Measurements from ENCODE around the gene GNA14.
"Not testable (repeated sequence)": the region's sequence is repeated elsewhere in the genome, so short reads cannot be mapped to it uniquely, and the experiment has no call there.

The GNA14 gene

DNA sequence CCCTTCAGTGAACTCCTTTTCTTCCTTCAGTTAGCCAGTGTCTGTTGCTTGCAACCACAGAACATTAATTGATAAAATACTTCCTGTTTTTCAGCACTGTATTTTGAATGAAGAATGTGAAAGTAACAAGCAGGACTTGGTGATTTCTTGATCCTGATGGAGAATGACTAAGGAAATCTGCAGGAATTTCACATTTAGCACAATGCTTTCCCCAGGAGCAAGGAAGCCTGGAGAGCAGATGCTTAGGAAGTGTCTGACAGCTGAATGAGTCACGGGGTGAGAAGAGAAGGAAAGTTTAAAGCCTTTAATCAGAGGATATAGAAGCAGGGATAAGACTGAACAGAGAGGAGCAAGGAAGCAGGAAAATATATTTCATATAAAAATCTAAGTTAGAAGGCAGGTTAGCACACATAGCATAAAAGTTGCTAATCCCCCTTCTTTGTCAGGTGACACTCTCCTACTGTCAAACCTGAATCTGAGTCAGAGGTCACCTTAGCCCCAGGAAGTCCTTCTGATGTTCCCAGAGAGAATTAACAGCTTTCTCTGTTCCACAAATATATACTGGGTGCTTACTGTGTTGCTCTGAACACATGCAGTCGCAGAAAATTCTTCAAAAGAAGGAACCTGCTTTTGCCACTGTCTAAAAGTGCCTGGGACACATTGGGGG, 59.7 kb downstream of the GNA14 start:
- no peak for DNase-seq (ENCODE audit: low read depth)

DNA sequence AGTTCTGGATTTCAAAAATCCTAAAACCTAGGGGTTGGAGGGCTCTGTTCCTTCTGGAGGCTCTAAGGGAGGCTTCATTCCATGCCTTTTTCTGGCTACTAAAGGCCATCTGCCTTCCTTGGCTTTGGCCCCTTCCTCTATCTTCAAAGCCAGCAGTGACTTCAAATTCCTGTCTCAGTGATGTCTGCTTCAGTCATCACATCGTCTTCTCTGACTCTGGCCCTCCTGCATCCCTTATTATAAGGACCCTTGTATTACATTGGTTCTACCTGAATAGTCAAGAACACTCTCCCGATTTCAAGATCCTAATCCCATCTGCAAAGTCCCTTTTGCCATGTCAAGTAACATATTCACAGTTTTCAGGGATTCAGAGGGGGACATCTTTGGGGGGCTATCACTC, 60.3 kb downstream of the GNA14 start:
- no peak for DNase-seq (ENCODE audit: low read depth)

DNA sequence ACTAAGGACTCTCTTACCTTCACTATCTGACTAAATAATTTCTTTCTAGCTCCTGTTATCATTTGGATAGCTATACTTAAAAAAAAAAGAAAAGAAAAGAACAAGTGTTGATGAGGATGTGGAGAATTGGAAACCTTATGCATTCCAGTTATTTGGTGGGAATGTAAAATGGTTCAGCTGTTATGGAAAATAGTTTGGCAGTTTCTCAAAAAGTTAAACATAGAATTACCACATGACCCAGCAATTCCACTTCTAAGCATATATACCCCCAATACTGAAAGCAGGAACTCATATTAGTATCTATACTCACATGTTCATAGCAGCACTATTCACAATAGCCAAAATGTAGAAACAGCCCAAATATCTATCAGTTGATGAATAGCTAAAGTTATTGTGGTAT, 61.1 kb downstream of the GNA14 start:
- DNase-seq (ENCODE audit: low read depth), result no peak

DNA sequence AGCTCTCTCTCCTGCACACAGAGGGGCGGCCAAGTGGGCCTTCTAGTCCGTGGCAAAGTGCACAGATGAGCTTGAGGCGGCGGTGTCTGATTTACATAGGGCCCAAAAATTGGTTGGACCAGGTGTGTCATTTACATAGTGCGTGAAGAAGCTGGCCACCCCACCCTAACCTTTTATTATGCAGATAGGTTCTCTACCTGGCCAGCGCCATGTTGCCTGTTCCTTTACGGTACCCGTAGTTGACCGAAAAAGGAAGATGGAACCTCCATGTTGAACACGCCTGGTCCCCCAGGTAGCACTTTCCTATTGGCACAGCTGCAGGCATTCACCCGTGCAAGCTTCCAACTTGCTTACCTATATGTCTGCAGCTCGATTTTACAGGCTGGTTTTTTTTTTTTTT, 61.5 kb downstream of the GNA14 start:
- DNase-seq (ENCODE audit: low read depth), result no peak

DNA sequence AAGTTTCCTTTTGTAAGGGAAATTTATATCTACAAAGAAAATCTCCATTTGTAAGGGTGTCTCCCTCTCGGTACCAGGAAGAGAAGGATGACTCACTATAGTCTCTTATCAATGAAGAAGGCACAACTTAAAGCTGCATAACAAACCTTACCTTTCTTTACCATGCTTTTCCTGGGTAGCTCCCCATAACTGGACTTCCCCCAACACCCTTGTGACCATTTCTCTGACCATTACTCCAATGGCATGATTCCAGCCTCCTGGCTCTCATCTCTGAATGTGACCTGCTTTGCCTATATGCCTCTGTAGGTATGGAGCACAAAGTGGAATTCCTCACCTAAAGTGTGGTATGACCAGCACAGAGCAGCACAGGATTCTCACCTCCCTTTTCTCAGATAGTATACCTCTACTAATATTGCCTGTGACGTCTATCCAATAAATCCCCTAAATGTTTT, 62.8 kb downstream of the GNA14 start:
- DNase-seq (ENCODE audit: low read depth), result no peak

DNA sequence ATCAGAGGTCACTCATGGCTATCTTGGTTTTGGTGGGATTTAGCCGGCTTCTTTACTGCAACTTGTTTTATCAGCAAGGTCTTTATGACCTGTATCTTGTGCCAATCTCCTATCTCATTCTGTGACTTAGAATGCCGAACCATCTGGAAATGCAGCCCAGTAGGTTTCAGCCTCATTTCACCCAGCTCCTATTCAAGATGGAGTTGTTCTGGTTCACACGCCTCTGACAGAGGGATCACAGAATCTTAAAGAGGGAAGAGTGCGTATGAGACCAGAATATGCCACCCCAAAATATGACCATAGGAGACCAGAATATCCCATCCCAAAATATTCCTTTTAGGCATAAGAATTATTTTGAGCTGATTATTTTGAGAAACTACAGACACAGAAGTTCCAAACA, 63.2 kb downstream of the GNA14 start:
- DNase-seq (ENCODE audit: low read depth), result not testable (repeated sequence)

DNA sequence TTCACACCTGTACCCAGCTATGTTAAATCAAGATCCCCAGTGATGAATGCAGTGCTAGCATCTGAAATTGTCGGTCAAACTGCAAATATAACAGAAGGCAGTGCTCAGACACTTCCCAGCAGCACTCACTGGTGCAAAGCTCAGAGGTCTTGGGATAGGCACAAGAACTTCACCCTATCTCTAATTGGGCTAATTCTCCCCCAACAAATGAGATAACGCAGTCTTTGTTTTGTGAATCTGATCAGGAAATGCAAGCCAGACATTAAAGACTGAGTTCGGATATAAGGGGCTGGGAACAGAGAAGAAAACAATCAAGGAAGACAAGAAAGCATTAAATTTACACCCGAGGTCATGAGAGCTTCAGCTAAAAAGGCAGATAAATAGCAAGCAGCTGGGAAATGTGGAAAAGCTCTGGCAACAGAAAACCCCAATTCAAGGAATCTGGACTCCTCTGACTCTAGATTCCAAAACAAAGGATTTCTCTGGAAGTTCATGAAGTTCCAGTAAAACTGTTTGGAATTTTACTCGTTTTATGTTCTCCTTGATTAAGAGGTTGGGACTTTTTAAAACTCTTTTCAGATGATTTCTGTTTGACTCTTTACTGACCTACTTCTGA, 65.1 kb downstream of the GNA14 start:
- DNase-seq (ENCODE audit: low read depth), result no peak

DNA sequence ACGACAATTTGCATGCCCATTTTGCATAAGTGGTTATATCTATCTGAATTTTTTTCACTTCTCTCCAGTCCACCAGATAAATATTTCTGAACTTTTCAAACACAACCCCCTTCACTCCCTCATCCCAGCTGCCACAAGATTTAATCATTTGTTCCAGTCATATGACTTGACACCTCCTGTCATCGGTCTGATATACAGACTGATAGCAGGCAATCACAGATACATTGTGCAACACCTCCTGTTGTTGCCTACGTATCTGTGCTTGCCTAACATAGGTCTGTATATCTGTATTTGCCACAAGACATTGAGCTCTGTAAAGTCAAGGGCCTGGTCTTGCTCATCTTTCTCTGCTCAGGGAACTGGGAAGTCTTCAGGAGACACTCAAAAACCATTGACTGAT, 65.6 kb downstream of the GNA14 start:
- DNase-seq (ENCODE audit: low read depth), result no peak

DNA sequence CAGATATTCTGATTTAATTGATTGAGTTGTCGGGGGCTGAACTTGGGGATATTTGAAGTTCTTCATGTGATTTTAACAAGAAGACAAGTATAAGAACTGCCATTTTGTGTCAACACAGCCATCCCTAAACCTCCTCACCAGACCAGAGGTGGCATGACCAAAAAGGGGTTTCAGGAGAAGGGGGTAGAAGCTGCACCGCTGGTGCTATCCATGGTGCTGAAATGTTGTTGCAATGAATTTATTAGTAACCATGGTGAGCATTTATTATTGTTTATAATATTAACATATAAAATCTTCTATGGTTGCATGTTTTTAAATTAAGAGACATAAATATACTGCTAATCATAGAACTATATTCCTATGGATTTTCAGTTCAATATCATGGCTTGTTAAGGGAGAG, 72.3 kb downstream of the GNA14 start:
- no peak for DNase-seq (ENCODE audit: low read depth)

DNA sequence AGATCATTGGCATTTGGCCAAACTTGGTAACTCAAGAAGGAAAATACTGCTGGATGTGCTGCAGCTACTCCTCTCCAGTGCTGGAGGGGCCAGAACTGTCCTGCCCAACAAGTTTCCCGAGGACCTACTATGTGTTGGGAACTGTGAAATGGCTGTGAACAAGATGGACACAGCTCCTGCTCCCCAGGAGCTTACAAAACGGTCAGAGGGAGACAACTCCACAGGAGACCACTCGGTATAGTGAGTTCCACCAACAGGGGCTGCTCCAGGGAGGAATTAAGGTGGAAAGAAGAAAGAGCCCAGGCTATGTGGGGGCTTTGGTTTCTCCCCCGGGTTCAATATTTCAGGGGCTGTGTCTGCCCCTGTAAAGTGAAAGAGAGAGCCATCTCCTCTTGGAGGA, 78.8 kb downstream of the GNA14 start:
- DNase-seq (ENCODE audit: low read depth), result no peak

DNA sequence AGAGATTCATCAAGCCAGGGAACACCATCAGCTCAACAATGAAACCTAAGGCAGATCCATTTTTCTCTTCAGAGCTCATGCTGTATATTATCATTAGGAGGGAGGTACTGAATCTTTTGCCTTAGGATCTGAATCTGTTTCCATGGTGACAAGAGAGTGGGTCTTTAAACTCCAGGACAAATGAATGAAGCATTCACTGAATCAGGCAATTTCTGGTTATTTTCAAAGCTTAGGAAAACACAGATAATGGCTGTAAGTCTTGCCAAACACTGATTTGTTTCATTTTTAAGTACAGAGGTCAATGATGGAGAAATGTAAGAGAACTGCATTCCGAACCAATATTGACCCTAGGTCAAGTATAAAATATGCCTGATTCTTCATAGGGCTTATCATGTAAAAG, 84.9 kb downstream of the GNA14 start:
- no peak for DNase-seq (ENCODE audit: low read depth)

DNA sequence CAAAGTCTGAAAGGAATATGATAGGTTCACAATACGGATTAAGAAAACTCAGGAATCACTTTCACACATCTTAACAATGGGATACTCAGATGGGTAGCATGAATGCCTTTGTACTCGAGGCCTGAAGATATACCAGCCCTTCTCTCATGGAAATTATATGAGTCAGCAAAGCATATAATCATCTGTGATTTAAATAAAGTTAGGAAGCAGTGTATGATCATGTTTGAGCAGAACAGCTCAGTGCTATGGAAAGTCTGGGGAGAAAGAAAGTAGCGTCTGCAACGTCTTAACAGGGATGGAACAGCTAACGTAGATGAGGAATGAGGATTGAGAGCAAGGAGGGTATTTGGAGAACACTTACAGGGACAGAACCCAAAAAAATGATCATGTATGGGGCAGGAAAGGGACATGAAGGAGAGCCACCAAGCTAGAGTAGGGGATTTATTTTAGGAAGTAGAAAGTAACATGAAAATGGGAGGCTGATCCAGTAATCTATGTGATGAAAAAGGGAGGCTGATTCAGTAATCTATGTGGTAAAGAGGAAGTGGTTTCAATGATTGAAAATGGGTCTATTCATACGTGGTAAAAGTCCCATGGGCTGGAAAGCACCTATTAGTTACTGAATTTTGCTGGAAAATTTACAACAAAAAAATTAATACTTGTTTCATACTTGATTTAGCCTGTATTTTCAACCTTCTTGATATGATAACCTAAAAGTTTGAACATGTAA, 85.9 kb downstream of the GNA14 start:
- DNase-seq (ENCODE audit: low read depth), result no peak

DNA sequence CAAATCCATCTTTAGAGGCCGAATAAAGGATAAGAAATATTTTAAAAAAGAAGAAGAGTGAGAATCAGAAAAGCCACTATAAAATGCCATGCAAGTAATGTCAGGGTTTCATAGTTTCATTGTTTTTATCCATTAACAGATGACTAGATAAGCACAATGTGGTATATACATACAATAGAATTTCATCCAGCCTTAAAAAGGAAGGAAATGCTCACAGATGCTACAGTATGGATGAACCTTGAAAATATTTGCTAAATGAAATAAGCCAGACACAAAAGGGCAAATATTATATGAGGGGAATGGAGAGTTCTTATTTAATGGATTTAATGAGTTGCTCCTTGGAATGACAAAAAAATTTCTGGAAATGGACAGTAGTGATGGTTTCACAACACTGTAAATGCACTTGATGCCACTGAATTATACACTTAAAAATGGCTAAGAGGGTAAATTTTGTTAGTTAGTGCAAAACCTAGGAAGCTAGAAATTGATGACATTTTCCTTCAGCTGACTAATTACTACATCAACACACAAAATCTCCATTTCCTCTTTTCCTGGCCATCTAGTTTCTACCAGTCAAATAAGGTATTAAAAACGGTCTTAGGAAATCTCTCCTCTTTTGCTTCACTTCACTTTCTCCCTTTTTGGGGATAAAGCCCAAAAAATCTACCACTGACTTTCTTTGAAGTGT, 86.6 kb downstream of the GNA14 start:
- DNase-seq (ENCODE audit: low read depth), result no peak

DNA sequence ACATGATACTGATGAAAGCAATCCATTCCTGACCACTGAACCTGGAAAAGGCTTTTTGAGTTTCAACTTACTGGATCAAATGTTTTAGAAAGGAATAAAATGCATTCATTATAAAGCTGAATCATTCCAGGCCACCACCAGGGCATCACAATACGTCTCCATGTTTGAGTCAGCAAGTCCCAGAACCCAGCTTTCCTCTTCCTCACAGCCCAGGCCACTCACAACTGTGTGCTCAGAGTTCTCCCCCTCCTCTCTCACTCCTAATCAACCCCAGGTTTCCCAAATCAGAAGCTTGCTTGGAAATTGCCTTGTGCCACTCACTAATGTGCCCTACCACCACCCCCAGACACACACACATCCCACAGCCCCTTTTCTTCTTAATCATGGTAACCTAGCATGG, 91.7 kb downstream of the GNA14 start:
- DNase-seq (ENCODE audit: low read depth), result no peak

DNA sequence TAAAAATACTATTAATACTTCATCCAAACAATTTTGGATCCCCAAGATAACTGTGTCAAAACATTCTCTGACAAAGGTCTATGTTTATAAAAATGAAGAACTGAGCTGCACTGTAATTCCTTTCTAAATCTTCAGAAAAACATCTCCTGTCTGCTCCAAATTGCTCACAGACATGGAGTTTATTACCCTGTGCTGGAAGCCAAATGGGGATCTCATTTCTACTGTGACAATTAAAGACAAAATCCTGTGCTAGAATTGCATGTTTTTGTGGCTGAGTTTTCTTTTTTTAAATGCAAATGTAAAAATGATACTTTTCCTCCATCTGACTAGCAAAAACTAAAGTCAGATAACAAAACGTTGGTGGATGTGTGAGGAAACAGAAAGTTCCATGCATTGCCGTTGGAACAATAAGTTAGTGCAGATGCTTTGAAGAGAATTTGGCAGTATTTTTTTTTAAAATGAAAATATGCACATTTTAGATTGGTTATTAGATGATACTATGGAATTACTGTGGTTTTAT, 93.5 kb downstream of the GNA14 start:
- no peak for DNase-seq (ENCODE audit: low read depth)

DNA sequence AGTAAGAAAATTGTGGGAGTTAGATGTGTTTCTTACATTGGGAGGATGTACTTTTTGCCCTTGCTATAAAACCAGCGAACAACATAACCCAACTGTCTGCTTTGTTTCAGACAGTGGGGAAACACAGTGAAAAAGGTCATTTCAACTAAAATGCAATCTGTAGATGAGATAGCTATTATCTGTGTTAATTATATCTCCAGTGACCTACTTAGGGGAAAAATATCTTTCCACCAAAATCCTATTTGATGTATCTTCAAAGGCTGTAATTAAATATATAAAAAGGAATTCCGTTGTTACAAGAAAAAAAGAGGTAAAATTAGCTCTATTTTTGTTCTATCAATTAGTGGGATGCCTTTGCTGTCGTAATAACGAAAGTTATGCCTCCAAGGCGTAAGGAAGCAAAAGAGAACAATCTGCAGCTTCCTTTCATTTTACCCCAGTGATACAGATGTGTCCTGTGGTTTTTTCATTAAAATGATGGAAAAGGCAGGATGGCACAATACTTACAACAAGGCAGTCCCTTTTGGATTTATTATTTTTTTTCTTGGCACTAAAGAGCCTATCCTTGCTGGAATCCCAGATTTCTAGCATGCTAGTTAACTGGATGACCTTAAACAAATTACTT, 100.9 kb downstream of the GNA14 start:
- DNase-seq (ENCODE audit: low read depth), result no peak

DNA sequence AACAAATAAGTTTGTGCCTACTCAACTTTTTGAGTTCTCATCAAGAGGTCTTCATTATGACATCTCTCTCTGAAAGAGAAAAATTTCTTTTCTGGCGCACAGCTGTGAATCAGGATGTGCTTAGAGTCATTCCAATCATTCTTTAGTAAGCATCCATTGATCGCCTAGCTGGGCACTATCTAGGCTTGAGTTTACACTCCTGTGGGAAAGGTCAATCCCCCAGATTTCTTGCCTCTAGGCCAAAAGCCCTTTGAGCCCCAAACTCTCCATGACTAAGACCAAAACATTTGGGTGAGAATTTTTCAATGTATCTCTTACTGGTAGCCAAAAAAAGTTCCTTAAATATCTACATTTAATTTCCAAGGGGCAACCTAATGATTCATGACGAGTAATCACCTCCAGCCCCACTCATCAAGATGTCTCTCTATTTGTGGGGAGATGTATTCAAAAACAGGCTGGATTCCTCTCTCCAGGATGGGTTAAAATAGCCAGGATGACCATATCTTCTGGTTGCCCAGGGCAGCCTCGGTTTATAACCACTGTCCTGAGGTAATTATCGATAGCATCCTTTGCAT, 101.7 kb downstream of the GNA14 start:
- DNase-seq (ENCODE audit: low read depth), result no peak

DNA sequence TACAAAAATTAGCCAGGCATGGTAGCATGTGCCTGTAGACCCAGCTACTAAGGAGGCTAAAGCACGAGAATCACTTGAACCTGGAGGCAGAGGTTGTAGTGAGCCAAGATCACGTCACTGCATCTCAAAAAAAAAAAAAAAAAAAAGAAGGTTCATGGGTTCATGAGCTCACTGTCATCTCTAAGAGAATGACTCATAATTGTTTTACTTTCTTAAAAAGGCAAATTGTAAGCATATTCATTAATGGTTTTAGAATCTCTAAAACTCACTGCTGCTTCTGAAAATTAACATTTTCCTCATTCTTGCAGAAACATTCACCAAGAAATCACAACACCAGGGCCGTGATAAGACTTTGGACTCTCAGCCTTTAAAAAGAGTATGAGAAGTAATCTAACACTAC, 103.6 kb downstream of the GNA14 start:
- DNase-seq (ENCODE audit: low read depth), result no peak

DNA sequence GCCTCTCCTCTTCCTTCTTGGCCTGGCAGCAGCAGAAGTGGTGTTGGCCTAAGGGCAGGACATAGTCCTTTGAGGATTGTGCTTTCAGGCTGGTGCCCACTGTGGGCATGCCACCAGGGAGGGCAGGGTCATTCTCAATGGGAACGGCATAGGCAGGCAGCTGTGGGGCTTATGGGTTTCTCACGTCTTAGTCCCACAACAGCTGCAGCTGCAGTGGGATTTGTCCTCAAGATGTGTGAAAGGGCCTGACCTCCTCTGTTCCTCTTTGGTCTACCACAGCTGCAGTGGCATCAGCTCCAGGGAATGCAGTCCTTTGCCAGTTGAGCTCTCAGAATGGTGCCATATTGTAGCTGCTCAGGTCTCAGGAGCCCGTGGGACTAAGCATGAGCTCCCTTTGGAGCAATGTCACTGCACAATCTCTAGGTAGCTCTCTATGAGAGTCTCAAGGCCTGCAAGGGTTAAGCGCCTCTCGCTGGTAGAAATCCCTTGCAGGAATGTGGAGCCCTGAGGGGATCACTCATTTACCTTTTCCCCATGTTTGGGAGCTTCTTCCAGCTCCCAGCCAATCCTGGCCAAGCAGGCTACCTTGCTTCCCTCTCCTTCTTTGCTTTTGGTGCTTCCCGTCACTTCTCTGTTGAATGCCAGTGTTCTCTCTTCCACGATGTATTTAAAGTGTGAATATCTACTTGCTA, 104.8 kb downstream of the GNA14 start:
- no peak for DNase-seq (ENCODE audit: low read depth)

DNA sequence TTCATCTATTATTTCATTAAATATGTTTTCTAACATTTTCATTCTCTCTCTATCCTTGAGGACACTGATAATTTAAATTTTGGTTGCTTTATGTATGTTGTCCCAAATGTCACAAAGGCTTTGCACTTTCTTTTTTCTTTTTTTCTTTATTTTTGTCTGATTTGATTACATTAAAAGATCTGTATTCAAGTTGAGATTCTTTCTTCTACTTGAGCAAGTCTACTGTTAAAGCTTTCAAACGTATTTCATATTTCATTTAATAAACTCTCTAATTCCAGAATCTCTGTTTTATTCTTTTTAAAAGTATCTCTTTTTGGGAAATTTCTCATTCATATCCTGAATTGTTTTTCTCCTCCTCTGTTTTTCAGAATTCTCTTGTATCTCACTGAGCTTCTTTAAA, 106.5 kb downstream of the GNA14 start:
- DNase-seq (ENCODE audit: low read depth), result no peak

DNA sequence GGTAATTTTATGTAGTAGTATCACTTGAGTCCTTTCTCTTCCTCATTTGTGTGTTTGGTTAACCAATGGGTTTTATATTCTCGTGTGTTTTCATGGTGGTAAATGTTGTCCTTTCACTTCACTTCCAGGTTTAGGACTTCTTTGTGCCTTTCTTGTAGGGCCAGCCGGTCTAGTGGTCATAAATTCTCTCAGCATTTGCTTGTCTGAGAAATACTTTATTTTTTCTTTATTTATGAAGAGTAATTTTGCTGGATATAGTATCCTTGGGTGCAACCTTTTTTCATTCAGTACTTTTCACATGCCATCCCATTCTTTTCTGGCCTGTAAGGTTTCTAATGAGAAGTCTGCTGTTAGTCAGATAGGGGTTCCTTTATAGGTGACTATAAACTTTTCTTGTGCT, 107.1 kb downstream of the GNA14 start:
- no peak for DNase-seq (ENCODE audit: low read depth)
